Renal cortical epithelial cell (primary cell): ENCODE data around the gene NET1. TPM values are rescaled to one million over a fixed set of nuclear protein-coding genes. Genes with fewer than 3 reads are reported as not detected.

Experiments used
- DNase-seq: peaks from one replicate; pipeline ENCODE4 v3.0.0-alpha.2; 2011; ENCODE audit warnings: low read depth
- total RNA-seq: library from RNA; depleted of rRNA; stranded (reverse); fragments of >200 nt; gene quantifications from 2 replicates; pipeline ENCODE4 v1.2.3, GENCODE V29; 2014

The NET1 gene
- total RNA-seq, 1 donor from 2014 or later: 39.6 TPM

- no peak for DNase-seq
These were observed 68.8 kb downstream of the NET1 start for GRCh38 chr10:5481121-5481520.

DNA sequence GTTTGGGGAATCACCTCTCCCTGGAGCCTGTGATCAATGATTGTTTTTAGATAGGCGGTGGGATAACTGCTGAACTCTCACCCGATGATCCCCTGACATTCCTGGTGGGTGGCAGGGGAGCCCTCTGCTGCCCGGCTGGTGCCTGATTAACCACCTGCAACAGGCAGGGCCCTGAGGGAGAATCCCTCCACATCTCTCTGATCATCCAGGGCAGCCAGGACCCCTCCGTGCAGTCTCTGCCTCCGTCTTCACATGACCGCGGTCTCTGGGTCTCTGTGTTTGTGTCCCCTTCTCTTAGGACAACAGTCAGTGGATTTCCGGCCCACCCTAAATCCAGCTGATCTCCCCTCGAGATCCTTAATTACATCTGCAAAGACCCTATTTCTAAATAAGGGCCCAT, 69.7 kb downstream of the NET1 start:
- DNase-seq: no peak

DNA sequence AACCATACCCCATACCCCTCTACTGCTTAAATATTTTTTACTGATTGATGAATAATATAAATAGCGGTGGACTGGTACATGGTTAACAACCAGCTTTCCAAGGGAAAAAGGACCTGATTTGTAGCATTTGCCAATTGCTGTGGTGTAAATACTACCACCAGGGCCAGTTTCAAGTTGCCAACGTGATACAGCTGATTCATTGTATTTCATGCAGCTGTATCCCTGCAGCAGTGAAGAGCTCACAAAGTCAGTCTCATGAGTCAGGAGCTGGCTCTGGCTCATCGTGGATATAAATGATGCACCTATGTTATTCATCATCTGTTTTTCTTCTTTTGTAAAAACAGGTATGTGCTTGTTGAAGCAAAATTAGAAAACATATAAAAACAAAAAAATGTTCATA, 71.8 kb downstream of the NET1 start:
- DNase-seq: no peak

GRCh38 chr10:5485290-5485689, 72.9 kb downstream of the NET1 start:
- no peak for DNase-seq

GRCh38 chr10:5485948-5486852, 73.8 kb downstream of the NET1 start:
- DNase-seq: no peak

DNA sequence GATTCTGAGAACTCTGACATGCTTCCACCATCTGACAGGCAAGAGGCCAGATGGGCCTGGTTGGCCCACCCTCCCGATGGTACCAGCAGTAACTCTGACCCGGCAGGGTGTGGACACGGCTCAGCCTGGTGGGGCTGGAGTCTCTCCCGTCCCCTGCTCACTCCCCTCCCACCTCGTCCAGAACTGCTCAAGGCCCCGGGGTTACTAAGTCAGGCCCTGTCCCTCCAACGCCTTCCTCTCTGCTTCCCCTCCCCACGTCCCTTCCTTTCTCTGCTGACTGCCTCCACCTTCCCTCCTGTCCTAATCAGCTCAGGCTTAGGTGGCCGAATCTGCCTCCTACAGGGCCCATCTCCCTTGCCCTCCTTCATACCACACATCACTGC, 74.5 kb downstream of the NET1 start:
- no peak for DNase-seq

- DNase-seq: no peak
These were observed 76.2 kb downstream of the NET1 start for GRCh38 chr10:5488272-5489161.

DNA sequence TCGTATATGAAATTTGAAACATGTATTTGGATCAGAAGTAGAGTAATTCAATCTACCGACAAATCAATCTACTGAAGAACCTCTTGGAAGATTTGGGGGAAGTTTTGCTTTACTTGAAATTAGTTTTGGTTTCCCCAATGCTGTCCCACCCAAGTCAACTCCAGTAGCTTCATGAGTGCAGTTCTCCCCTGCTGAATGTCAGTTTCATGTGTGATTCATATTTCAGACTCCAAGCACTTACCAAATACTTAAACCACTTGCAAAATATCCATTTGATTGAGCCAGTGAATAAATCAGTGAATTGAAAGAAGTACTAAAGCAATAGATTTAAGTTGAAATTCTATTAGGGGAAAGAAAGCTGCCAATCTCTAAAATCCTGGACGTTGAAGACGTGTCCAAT, 77.7 kb downstream of the NET1 start:
- no peak for DNase-seq

- no peak for DNase-seq
These were observed 78.5 kb downstream of the NET1 start for GRCh38 chr10:5490698-5491464.

DNA sequence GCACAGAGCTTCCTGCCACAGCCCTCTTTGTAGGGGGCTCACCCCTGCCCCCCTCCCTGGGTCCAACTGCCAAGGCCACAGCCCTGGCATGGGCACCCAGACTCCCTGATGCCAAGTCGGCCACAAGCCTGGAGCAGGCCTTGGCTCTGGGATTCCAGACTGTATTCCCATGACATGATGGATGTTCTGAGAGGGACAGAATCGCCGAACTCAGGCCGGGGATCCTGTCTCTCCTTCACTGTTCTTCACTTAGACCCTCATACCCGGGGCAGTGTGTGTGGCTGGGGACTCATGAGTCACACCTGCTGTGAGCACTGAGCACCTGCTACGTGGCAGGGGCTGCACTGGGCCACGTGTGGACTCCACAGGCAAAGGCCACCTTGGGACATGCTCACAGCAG, 79.1 kb downstream of the NET1 start:
- no peak for DNase-seq

- no peak for DNase-seq
These were observed 80.0 kb downstream of the NET1 start for GRCh38 chr10:5492322-5492855.

- no peak for DNase-seq
These were observed 80.7 kb downstream of the NET1 start for GRCh38 chr10:5492929-5493576.

DNA sequence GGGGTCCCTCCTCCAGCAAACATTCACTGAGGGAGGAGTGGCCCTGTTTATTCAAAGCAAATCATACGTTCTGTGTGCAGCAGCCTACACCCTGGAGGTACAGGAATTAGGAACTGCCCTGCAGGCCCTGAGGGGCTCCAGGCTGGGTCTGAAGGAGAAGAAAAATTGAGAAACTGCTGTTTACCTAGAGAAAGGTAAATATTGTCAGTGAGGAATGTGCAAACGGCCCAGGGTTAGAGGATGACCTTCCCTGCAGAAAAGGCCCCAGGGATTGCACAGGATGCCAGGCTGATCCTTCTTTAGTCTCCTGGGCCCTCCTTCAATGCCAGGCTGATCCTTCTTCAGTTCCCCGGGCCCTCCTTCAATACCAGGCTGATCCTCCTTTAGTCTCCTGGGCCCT, 81.3 kb downstream of the NET1 start:
- DNase-seq: no peak

DNA sequence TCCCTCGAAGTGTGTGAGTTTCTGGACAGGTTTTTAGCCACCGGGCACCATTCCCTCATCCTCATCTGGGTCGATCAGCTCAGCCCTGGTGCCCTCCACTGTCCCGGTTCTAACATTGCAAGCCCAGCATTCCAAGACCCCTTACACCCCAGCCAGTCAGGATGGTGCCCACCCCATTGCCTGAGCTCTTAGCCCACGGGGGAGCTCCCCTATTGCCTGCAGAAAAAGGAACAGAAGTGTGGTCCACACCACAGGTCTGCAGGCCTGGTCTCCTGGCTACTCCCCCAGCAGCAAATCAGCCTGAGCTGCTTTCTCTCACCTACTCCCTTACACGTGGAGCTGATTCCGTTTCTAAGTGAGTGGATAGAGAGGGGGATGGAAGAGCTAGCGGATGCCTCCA, 82.3 kb downstream of the NET1 start:
- DNase-seq: no peak

- DNase-seq: no peak
These were observed 84.2 kb downstream of the NET1 start for GRCh38 chr10:5496261-5497250.

DNA sequence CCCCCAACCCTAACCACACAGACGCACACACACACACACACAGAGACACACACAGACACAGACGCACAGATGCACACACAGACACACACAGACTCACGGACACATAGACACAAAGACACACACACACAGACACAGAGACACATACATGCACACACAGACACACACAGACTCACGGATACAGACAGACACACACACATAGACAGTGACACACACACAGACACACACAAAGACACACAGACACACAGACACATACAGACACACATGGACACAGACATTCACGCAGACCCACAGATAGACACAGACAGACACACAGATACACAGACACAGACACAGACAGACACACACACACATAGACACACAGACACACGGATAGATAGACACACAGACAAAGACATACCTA, 84.9 kb downstream of the NET1 start:
- DNase-seq: no peak

- DNase-seq: no peak
These were observed 85.8 kb downstream of the NET1 start for GRCh38 chr10:5497948-5498730.

DNA sequence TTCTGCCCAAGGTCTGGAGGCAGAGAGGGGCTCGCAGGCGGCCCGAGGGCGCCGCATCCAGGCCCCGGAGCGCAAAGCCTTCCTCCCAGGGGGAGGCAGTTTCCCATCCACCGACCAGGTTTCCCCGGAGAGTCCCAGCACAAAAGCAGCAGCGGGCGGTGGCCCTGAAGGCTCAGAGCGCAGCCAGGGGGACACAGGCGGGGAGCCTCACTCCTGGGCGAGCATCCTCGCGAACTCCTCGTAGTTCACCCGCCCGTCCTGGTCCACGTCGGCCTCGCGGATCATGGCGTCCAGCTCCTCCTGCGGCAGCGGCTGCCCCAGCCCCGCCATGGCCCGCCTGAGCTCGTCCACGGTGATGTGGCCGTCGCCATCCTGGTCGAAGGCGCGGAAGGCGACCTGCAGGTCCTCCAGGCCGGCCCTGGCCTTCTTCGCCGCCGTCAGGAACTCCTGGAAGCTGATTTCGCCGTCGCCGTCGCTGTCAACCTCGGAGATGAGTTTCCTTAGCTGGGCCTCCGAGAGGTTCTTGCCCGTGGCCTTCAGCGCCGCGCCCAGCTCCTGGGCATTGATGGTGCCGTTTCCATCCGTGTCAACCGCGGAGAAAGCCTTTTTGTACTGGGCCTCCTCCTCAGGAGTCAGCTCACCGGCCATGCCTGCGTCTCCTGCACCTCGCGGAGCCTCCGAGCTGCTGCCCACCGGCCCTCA, 86.6 kb downstream of the NET1 start:
- DNase-seq: no peak
